Sigmoid colon (tissue), 4 donors: Measurements from ENCODE around the gene CCDC137.

Experiments
- CTCF ChIP-seq, 4 experiments: fragments of 450-650 bp in 3 of 4; fragments of 200-600 bp in 1 of 4; IDR thresholded peaks; one replicate each; pipeline ENCODE4 v1.5.1; 2016 to 2019; ENCODE audit warnings: antibody characterized with exemption in 4 of 4, mild to moderate bottlenecking in 3 of 4, moderate library complexity in 2 of 4
- EP300 ChIP-seq, 4 donors: sonication (generic); formaldehyde crosslinking; IDR thresholded peaks; one replicate each; pipeline ENCODE4 v1.6.1; 2017; ENCODE audit warnings: antibody characterized with exemption in 4 of 4
- POLR2A ChIP-seq, 2 donors: fragments of 450-650 bp; IDR thresholded peaks; one replicate each; pipeline ENCODE4 v1.6.1; 2016; ENCODE audit warnings: antibody characterized with exemption in 2 of 2, mild to moderate bottlenecking in 2 of 2, moderate library complexity in 2 of 2
- POLR2AphosphoS5 ChIP-seq, 4 donors: sonication (generic); formaldehyde crosslinking; IDR thresholded peaks; one replicate each; pipeline ENCODE4 v1.6.1; 2017; ENCODE audit warnings: antibody characterized with exemption in 4 of 4

- TF ChIP-seq POLR2A (IDR thresholded peaks at IDR 0.05) (no peak), CTCF (IDR thresholded peaks at IDR 0.05) (no peak), EP300 (IDR thresholded peaks at IDR 0.05) (no peak), POLR2AphosphoS5 (IDR thresholded peaks at IDR 0.05) (no peak)
Measured at GRCh38 chr17:81672954-81673353, 6.4 kb downstream of the CCDC137 start.
